H1 (cell line): ENCODE measurements around the gene PML. TPM values are rescaled to one million over a fixed set of nuclear protein-coding genes. Genes with fewer than 3 reads are reported as not detected.

ENCODE experiments used
- CTCF ChIA-PET: fragments of 300-600 bp; sonication (Branson Sonifier 250); formaldehyde crosslinking; loops from one replicate; lab custom pipeline; 2021; ENCODE audit not compliant: partially characterized antibody; lab: Charles Lee
- POLR2A ChIA-PET: fragments of 300-600 bp; sonication (Branson Sonifier 250); formaldehyde crosslinking; loops from one replicate; lab custom pipeline; 2021; ENCODE audit warnings: inconsistent platforms; ENCODE audit not compliant: partially characterized antibody; lab: Charles Lee
- DNase-seq, 2 experiments: peaks; one replicate each; pipeline versions ENCODE4 v3.0.0 to v3.0.0-alpha.2; 2010 to 2022; ENCODE audit warnings: low spot score in 2 of 2, low read depth in 1 of 2, mixed read lengths in 1 of 2
- FAIRE-seq: peaks from 2 replicates; lab custom pipeline; 2011; peaks lifted over from hg19 to GRCh38; lab: Jason Lieb, UNC
- H2AFZ ChIP-seq: 2 replicates; pipeline ENCODE4 v1.8.1; 2012; ENCODE audit warnings: low read length, inconsistent platforms
- H2AK5ac ChIP-seq: 2 replicates; pipeline ENCODE4 v1.6.1; 2013; ENCODE audit warnings: low read depth, low read length
- H2BK120ac ChIP-seq: replicated peaks from 2 replicates; pipeline ENCODE3; 2013; ENCODE audit warnings: low read depth, low read length, inconsistent platforms
- H2BK12ac ChIP-seq: 2 replicates; pipeline ENCODE4 v1.6.1; 2013; ENCODE audit warnings: low read depth, low read length
- H2BK15ac ChIP-seq: 2 replicates; pipeline ENCODE4 v1.6.1; 2013; ENCODE audit warnings: low read length
- H2BK20ac ChIP-seq: 2 replicates; pipeline ENCODE4 v1.6.1; 2013; ENCODE audit warnings: low read length
- H2BK5ac ChIP-seq: 2 replicates; pipeline ENCODE4 v1.6.1; 2013; ENCODE audit warnings: low read depth, low read length
- H3K14ac ChIP-seq: 2 replicates; pipeline ENCODE4 v1.6.1; 2013; ENCODE audit warnings: inconsistent platforms; ENCODE audit not compliant: insufficient read length
- H3K18ac ChIP-seq: 2 replicates; pipeline ENCODE4 v1.6.1; 2013; ENCODE audit warnings: low read length; ENCODE audit errors: extremely low read depth
- H3K23ac ChIP-seq: 2 replicates; pipeline ENCODE4 v1.6.1; 2013; ENCODE audit warnings: inconsistent platforms; ENCODE audit not compliant: insufficient read length
- H3K23me2 ChIP-seq: 2 replicates; pipeline ENCODE4 v1.6.1; 2013; ENCODE audit warnings: low read depth, low read length
- H3K27ac ChIP-seq: 2 replicates; pipeline ENCODE4 v1.6.1; 2011; ENCODE audit warnings: low read depth, low read length, inconsistent platforms
- H3K27me3 ChIP-seq, 4 experiments: replicated peaks in 1 of 4; 1 replicate in 1 of 4; 2 replicates in 3 of 4; pipeline versions ENCODE4 v1.6.1 to v1.8.1; 2011 to 2013; ENCODE audit warnings: low read length in 3 of 4, mild to moderate bottlenecking in 3 of 4, inconsistent platforms in 2 of 4, mixed read lengths in 2 of 4, moderate library complexity in 1 of 4; ENCODE audit not compliant: control insufficient read depth in 3 of 4, insufficient read depth in 3 of 4; ENCODE audit errors: extremely low read depth in 1 of 4
- H3K36me3 ChIP-seq, 4 experiments: 2 replicates each; pipeline versions ENCODE4 v1.6.1 to v1.8.1; 2011 to 2013; ENCODE audit warnings: mild to moderate bottlenecking in 4 of 4, low read length in 3 of 4, moderate library complexity in 2 of 4, control low read depth in 1 of 4, inconsistent platforms in 1 of 4; ENCODE audit not compliant: insufficient read depth in 4 of 4, control insufficient read depth in 2 of 4
- H3K4ac ChIP-seq: replicated peaks from 2 replicates; pipeline ENCODE3; 2013; ENCODE audit warnings: low read length, low read depth, mixed read lengths, inconsistent platforms; ENCODE audit not compliant: insufficient read length
- H3K4me1 ChIP-seq, 4 experiments: replicated peaks in 1 of 4; 1 replicate in 1 of 4; 2 replicates in 3 of 4; pipeline versions ENCODE4 v1.6.1 to v1.8.1; 2011 to 2013; ENCODE audit warnings: low read length in 3 of 4, inconsistent platforms in 2 of 4, mixed read lengths in 1 of 4; ENCODE audit not compliant: insufficient read depth in 4 of 4, control insufficient read depth in 3 of 4
- H3K4me2 ChIP-seq, 2 experiments: 2 replicates each; pipeline versions ENCODE4 v1.6.1 to v1.8.1; 2011 to 2013; ENCODE audit warnings: low read depth in 2 of 2, low read length in 2 of 2, control low read depth in 1 of 2, inconsistent platforms in 1 of 2, mild to moderate bottlenecking in 1 of 2; ENCODE audit not compliant: insufficient read depth in 1 of 2
- H3K4me3 ChIP-seq, 4 experiments: fragments of 200-600, 300-600 bp in 1 of 4; sonication (generic), shearing (Covaris generic), sonication (Bioruptor Twin) in 1 of 4; 2 replicates each; pipeline versions ENCODE4 v1.5.1 to v1.8.1; 2011 to 2016; ENCODE audit warnings: low read length in 4 of 4, low read depth in 3 of 4, control low read depth in 2 of 4, inconsistent platforms in 2 of 4, mild to moderate bottlenecking in 2 of 4, mixed read lengths in 1 of 4, moderate library complexity in 1 of 4; ENCODE audit not compliant: insufficient read depth in 2 of 4; ENCODE audit errors: extremely low read depth in 1 of 4
- H3K56ac ChIP-seq: replicated peaks from 2 replicates; pipeline ENCODE3; 2013; ENCODE audit warnings: low read depth, mild to moderate bottlenecking, mixed read lengths, low read length, inconsistent platforms; ENCODE audit not compliant: insufficient read length
- H3K79me1 ChIP-seq: 2 replicates; pipeline ENCODE4 v1.6.1; 2013; ENCODE audit warnings: low read depth, low read length, control low read depth
- H3K79me2 ChIP-seq, 2 experiments: 2 replicates each; pipeline versions ENCODE4 v1.6.1 to v1.8.1; 2012 to 2013; ENCODE audit warnings: low read length in 2 of 2, mild to moderate bottlenecking in 2 of 2, inconsistent platforms in 1 of 2; ENCODE audit not compliant: insufficient read depth in 2 of 2, control insufficient read depth in 1 of 2
- H3K9ac ChIP-seq, 4 experiments: replicated peaks in 1 of 4; 1 replicate in 1 of 4; 2 replicates in 3 of 4; pipeline versions ENCODE4 v1.6.1 to v1.8.1; 2011 to 2013; ENCODE audit warnings: low read depth in 3 of 4, low read length in 3 of 4, control low read depth in 2 of 4, mild to moderate bottlenecking in 2 of 4, moderate library complexity in 2 of 4, inconsistent platforms in 1 of 4; ENCODE audit errors: extremely low read depth in 1 of 4
- H3K9me3 ChIP-seq, 2 experiments: 2 replicates each; pipeline versions ENCODE4 v1.6.1 to v1.8.1; 2012 to 2013; ENCODE audit warnings: mild to moderate bottlenecking in 2 of 2, moderate library complexity in 2 of 2, control low read depth in 1 of 2, inconsistent platforms in 1 of 2, low read depth in 1 of 2, low read length in 1 of 2, mixed read lengths in 1 of 2; ENCODE audit not compliant: insufficient read depth in 2 of 2
- H4K20me1 ChIP-seq, 2 experiments: replicated peaks in 1 of 2; 2 replicates each; pipeline versions ENCODE3 to v1.8.1; 2011 to 2013; ENCODE audit warnings: inconsistent platforms in 2 of 2, low read length in 2 of 2, mild to moderate bottlenecking in 1 of 2; ENCODE audit not compliant: insufficient read depth in 2 of 2, control insufficient read depth in 1 of 2
- H4K5ac ChIP-seq: 2 replicates; pipeline ENCODE4 v1.6.1; 2013; ENCODE audit warnings: low read length, low read depth, mixed read lengths, inconsistent platforms; ENCODE audit not compliant: insufficient read length
- H4K8ac ChIP-seq: 2 replicates; pipeline ENCODE4 v1.8.0; 2013; ENCODE audit warnings: mild to moderate bottlenecking, moderate library complexity, low read length, inconsistent platforms; ENCODE audit not compliant: insufficient read depth; ENCODE audit errors: extremely low read depth
- H4K91ac ChIP-seq: replicated peaks from 2 replicates; pipeline ENCODE3; 2013; ENCODE audit warnings: low read length, mixed read lengths, inconsistent platforms; ENCODE audit not compliant: insufficient read length
- KDM1A ChIP-seq: fragments of 200-600, 300-600 bp; sonication (generic); IDR thresholded peaks from 2 replicates; pipeline ENCODE4 v1.7.1; 2016; ENCODE audit warnings: mild to moderate bottlenecking, low read length, borderline replicate concordance
- NANOG ChIP-seq: IDR thresholded peaks from 2 replicates; pipeline ENCODE4 v1.6.1; 2011; ENCODE audit warnings: low read length, low read depth, mild to moderate bottlenecking, inconsistent platforms; ENCODE audit not compliant: insufficient read depth, poor library complexity, severe bottlenecking
- NRF1 ChIP-seq: IDR thresholded peaks from 2 replicates; pipeline ENCODE4 v1.6.1; 2011; ENCODE audit warnings: mild to moderate bottlenecking, low read depth, low read length, improper control_type of control experiment
- RBBP5 ChIP-seq: IDR thresholded peaks from 2 replicates; pipeline ENCODE4 v1.7.1; 2012; ENCODE audit warnings: low read depth, mild to moderate bottlenecking, inconsistent platforms, low read length, moderate library complexity, borderline replicate concordance
- SP2 ChIP-seq: IDR thresholded peaks from 2 replicates; pipeline ENCODE4 v1.6.1; 2012; ENCODE audit warnings: mild to moderate bottlenecking, low read length, inconsistent platforms
- TCF12 ChIP-seq: IDR thresholded peaks from 2 replicates; pipeline ENCODE4 v1.6.1; 2011; ENCODE audit warnings: low read depth, mild to moderate bottlenecking, low read length
- TEAD4 ChIP-seq: IDR thresholded peaks from 2 replicates; pipeline ENCODE4 v1.6.1; 2012; ENCODE audit warnings: low read depth, low read length, inconsistent platforms, mixed read lengths
- WGBS, 2 experiments: shearing (Covaris generic) in 1 of 2; methylation state at CpG; one replicate each; pipeline versions ENCODE4 v1.1.6 to v1.1.7; 2013 to 2015; ENCODE audit warnings: low lambda C conversion rate in 2 of 2, mixed read lengths in 2 of 2, inconsistent platforms in 1 of 2, low coverage in 1 of 2, missing lambda C conversion rate in 1 of 2; ENCODE audit not compliant: insufficient replicate concordance in 2 of 2, insufficient coverage in 1 of 2, insufficient read length in 1 of 2; ENCODE audit errors: extremely low coverage in 1 of 2, missing lambda C conversion rate in 1 of 2; 5-methylcytosine and 5-hydroxymethylcytosine counted together
- polyA plus RNA-seq, 7 experiments: library from polyadenylated mRNA; depleted of rRNA in 3 of 7; stranded (reverse) in 5 of 7; unstranded in 2 of 7; fragments of >200 nt in 5 of 7; fragments of 200-250 nt in 2 of 7; gene quantifications; 1 replicate in 5 of 7; 2 replicates in 1 of 7; 4 replicates in 1 of 7; pipeline versions ENCODE4 v1.2.1 to v1.2.3, GENCODE V29; 2011 to 2013; ENCODE audit warnings: missing spikeins in 2 of 7, mixed read lengths in 2 of 7
- total RNA-seq: library from RNA; stranded (reverse); fragmentation: NEBNext Ultra II Directional; extraction: Animal tissue kit (Norgen Biotek cat#: 25700); gene quantifications from 2 replicates; pipeline ENCODE4 v1.2.1, GENCODE V29; 2021

PML gene
- total and polyA plus RNA-seq, 2 of the 8 experiments (the other 6 are each of a cell fraction or from before 2014, with no cell fraction given), result 14.9 to 30.3 TPM

DNA sequence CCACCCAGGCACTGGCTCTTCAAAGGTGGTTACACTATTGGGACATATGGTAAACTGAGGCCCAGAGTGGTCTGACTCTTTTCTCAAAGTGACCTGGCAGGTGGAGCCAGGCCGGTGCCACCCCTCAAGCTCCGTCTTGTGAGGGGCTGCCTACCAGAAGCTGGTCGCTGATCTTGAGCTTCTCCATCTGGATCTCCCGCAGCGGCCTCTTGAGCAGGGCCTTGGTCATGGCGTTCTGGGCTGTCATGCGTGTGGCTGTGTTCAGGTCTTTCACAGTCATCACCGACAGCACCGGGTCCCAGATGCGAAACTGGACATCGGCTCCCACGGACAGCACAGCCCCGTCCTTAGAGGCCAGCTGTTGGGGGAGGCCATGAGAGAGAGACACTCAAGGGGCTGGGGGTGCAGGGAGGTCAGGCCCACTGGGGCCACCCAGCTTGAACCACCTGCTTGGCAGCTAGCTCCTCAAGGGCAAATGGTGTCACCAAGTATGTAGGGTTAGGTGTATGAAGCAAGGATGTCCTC is 6.0 kb upstream of the PML start:
- H3K23me2 ChIP-seq, result peaks cover 2% of the 10 kb centered on the region; the same call in 1 of the 2 replicates
- H3K4ac ChIP-seq, result no peak overlapping the region
- H4K5ac ChIP-seq, result no peak overlapping the region
- peaks cover 0 to 8% (median 1%) of the 10 kb centered on the region in 4 experiments; a peak in 1 of 7 replicates for H3K27me3 ChIP-seq
- no peak overlapping the region for H2BK15ac ChIP-seq
- no peak overlapping the region for H3K4me2 ChIP-seq
- H3K9me3 ChIP-seq, result no peaks in the 10 kb centered on the region
- H4K20me1 ChIP-seq, result peaks cover 0 to 3% of the 10 kb centered on the region in 2 experiments
- no peak overlapping the region for H2BK20ac ChIP-seq
- DNase-seq, result no peak
- H3K4me1 ChIP-seq, result peaks cover 0 to 3% (median 0%) of the 10 kb centered on the region in 4 experiments; a peak in 2 of 7 replicates
- CTCF ChIA-PET, result interaction anchor here (0.7 to 11.4 kb wide), 7 partner anchors 15 to 332 kb away, joined by 3 to 167 read pairs (median 3); no protein-coding TSS in a partner anchor
- POLR2A ChIA-PET, result no interaction called here
- no peak overlapping the region for H3K18ac ChIP-seq
- no peaks in the 10 kb centered on the region for H3K79me1 ChIP-seq
- H3K14ac ChIP-seq, result no peak overlapping the region
- H3K4me3 ChIP-seq, result no peak overlapping the region
- H2BK5ac ChIP-seq, result no peak overlapping the region
- FAIRE-seq, result no peak
- TF ChIP-seq SP2 (no peak), TCF12 (no peak), NANOG (no peak), NRF1 (no peak), KDM1A (no peak), TEAD4 (no peak), RBBP5 (no peak)
- peak overlapping the region in 1 of 4 experiments; percentile 29; a peak in 1 of 7 replicates for H3K9ac ChIP-seq
- no peak overlapping the region for H4K91ac ChIP-seq
- H3K27ac ChIP-seq, result no peak overlapping the region
- no peaks in the 10 kb centered on the region for H3K79me2 ChIP-seq
- H4K8ac ChIP-seq, result peak overlapping the region; percentile 53
- H3K56ac ChIP-seq, result no peak overlapping the region
- no peaks in the 10 kb centered on the region for H3K36me3 ChIP-seq
- no peak overlapping the region for H3K23ac ChIP-seq
- H2AK5ac ChIP-seq, result no peak overlapping the region
- H2BK120ac ChIP-seq, result no peak overlapping the region
- H2AFZ ChIP-seq, result no peak overlapping the region
- 91% methylated on average over 13 of the region's 13 CpGs; no CpG with 5 or more reads in 1 of the 2 experiments for WGBS, 2 experiments
- H2BK12ac ChIP-seq, result no peak overlapping the region
